ENCODE measurements around the gene CCDC174.

The CCDC174 gene

GRCh38 chr3:14703791-14704190 lies 52.2 kb downstream of the CCDC174 start:
- DNase-seq = no peak

DNA sequence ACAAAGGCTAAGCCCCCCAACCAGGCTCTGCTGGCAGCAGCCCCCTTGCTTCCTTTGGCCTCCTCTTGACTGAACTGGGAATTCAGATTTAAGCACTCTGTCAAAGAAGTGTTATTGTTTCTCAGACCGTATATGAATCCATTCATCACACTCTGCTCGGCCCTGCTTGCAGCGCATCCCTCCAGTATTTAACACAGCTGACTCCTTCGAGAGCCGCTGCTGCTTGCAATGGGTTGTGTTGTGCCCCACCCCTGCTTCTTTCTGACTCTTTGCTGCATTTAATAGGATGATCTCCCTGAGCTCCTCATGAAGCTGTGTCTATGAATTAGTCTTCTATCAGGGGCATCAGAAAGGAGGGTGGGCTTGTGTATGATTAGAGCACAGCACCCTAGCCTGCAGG lies 54.5 kb downstream of the CCDC174 start:
- no peak for DNase-seq

DNA sequence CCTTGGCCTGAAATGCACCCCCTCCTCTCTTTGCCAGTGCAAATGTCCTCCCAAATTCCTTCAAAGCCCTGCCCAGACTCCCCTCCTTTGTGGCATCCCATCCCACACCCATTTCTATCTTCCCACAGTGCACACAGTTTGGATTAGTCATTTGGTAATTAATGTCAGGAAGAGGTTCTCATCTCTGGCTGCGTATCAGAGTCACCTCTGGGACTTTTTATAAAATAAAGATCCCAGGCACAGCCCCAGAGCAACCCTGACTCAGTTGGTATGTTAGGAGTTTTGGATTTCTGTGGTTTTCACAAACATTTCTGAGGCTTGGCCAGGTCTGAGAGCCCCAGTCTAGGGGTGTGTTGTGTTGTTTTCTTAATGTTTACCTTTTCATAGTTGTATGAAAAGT lies 65.0 kb downstream of the CCDC174 start:
- no peak for DNase-seq

DNA sequence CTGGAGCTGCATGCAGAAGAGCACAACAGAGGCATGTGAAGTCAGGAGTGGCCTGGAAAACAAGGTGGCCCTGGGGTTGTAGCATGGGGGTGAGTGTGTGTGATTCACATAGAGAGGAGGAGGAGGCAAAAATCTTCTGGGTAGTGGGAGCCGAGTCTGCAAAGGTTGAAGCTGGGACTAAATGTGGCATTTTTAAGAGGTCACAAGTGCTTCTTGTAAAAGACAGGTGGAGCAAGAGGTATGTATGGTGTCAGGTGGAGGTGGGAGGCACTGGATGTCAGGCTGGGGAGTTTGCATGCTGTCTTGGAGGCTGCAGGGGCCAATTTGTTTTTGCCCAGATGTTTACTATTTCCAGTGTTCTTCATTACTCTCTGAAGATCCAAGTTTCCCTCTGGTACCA lies 65.7 kb downstream of the CCDC174 start:
- no peak for DNase-seq

DNA sequence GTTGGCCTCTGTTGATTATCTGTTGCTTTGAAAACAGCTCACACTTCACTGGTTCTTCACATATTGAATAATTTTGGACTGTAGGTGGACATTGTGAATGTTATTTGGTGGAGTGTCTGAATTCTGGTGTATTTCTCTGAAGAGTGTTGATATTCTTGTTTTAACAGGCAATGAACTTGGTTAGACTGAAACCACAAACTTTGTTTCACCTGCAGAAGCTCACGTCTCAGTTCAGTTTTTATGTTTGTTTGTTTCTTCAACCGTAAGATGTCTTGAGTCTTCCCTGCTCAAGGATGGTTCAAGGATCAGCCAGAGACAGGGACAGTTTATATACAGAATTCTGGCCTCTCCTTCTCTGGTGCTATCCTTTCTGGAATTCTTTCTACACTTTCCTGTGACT lies 67.0 kb downstream of the CCDC174 start:
- DNase-seq = no peak

GRCh38 chr3:14719006-14719405 lies 67.4 kb downstream of the CCDC174 start:
- DNase-seq = no peak

DNA sequence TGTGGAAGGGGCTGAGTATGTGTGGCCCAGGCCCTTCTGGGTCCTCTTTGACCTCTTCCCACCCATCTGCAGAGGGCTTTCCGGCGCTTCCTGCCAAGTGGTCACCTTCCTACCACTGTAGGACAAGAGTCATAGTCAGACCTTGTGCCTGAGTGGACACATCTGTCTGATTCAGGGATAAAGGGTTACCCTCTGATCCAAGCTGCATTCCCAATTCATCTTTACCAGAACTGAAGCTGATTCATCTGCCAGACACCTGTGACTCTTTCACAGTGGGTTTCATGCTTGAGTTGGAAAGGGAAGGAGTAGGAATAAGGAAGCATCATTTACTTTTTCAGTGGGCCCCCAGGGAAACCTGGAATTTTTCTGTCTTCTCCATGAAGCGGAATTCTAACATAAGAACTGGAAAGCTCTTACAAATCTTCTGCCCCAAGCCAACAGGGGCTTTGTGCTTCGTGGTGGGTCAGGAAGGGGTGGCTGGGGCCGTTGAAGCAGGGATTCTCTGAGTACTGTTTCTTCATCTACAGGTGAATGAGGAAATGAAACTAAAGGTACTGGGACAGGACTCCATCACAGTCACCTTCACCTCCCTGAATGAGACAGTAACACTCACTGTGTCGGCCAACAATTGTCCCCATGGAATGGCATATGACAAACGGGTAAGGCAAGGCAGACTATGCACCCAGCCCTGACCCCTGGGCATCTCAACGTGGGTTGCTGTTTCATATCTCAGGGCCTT lies 69.7 kb downstream of the CCDC174 start:
- no peak for DNase-seq

Data from activated T-cell treated with anti-CD3 and anti-CD28 coated beads for 4 hours (primary cell).